T-helper 17 cell (primary cell): Measurements from ENCODE around the gene CPLANE2. TPM values are rescaled to one million over a fixed set of nuclear protein-coding genes. Genes with fewer than 3 reads are reported as not detected.
"Not testable (repeated sequence)": the region's sequence is repeated elsewhere in the genome, so short reads cannot be mapped to it uniquely, and the experiment has no call there.

Source experiments
- ATAC-seq: fragments of 150-1000 bp; cut with Tn5 transposase; 2 replicates; pipeline ENCODE4 v1.10.0; 2021; ENCODE audit warnings: mild to moderate bottlenecking, moderate library complexity
- DNase-seq, 3 donors: peaks; one replicate each; pipeline versions ENCODE4 v3.0.0 to v3.0.0-alpha.2; 2020 to 2021
- H3K9me3 ChIP-seq: one replicate; pipeline ENCODE4 v1.7.0; 2013; ENCODE audit warnings: low read length, mild to moderate bottlenecking; ENCODE audit not compliant: control insufficient read depth, poor library complexity, severe bottlenecking
- H3K27ac Mint-ChIP-seq: one replicate; pipeline ENCODE4 v1.8.0; 2022; ENCODE audit warnings: mild to moderate bottlenecking, moderate library complexity, mixed read lengths
- H3K27me3 Mint-ChIP-seq: one replicate; pipeline ENCODE4 v1.8.0; 2022; ENCODE audit warnings: mixed read lengths
- H3K36me3 Mint-ChIP-seq: one replicate; pipeline ENCODE4 v1.8.0; 2022; ENCODE audit warnings: low read depth, mixed read lengths
- H3K4me1 Mint-ChIP-seq: one replicate; pipeline ENCODE4 v1.8.0; 2022; ENCODE audit warnings: mild to moderate bottlenecking, mixed read lengths
- H3K4me3 Mint-ChIP-seq: one replicate; pipeline ENCODE4 v1.8.0; 2022; ENCODE audit warnings: mild to moderate bottlenecking, moderate library complexity, mixed read lengths
- total RNA-seq, 4 donors: library from RNA in 2 of 4; stranded (reverse) in 2 of 4; gene quantifications; one replicate each; pipeline ENCODE4 v1.2.3 and lab custom pipeline; 2022 to 2026

The CPLANE2 gene
- total RNA-seq, 2 donors from 2014 or later, result 4.3 to 6.9 TPM

- peaks cover 24% of the 10 kb centered on the region for H3K4me1 Mint-ChIP-seq
- peak overlapping the region; percentile 88 for H3K4me3 Mint-ChIP-seq
- no peaks in the 10 kb centered on the region for H3K36me3 Mint-ChIP-seq
- DNase-seq (peak; percentile 86 to 95 (median 94)), ATAC-seq (peak; percentile 98)
- no peaks in the 10 kb centered on the region for H3K27me3 Mint-ChIP-seq
- H3K27ac Mint-ChIP-seq, result peak overlapping the region; percentile 19
- H3K9me3 ChIP-seq, result no peaks in the 10 kb centered on the region
Measured at GRCh38 chr1:16217061-16217785, 19.8 kb downstream of the CPLANE2 start.

GRCh38 chr1:16215882-16216753, 20.9 kb downstream of the CPLANE2 start:
- Mint-ChIP-seq H3K27ac (peak overlapping the region; percentile 27), H3K4me3 (peak overlapping the region; percentile 88), H3K27me3 (no peaks in the 10 kb centered on the region), H3K36me3 (no peaks in the 10 kb centered on the region), H3K4me1 (peaks cover 24% of the 10 kb centered on the region)
- H3K9me3 ChIP-seq, result no peaks in the 10 kb centered on the region
- ATAC-seq, result peak; percentile 24
- DNase-seq, result peak; percentile 32 to 54 (median 44)

GRCh38 chr1:16215240-16215639, 21.7 kb downstream of the CPLANE2 start:
- DNase-seq, H3K9me3 ChIP-seq, H3K27me3 Mint-ChIP-seq, ATAC-seq, H3K4me3 Mint-ChIP-seq, H3K36me3 Mint-ChIP-seq: not testable (repeated sequence)
- Mint-ChIP-seq H3K4me1 (peaks cover 24% of the 10 kb centered on the region), H3K27ac (peak overlapping the region; percentile 27)

GRCh38 chr1:16213544-16213943, 23.4 kb downstream of the CPLANE2 start:
- H3K4me3 Mint-ChIP-seq, ATAC-seq, H3K9me3 ChIP-seq, H3K27ac Mint-ChIP-seq, DNase-seq, H3K27me3 Mint-ChIP-seq, H3K36me3 Mint-ChIP-seq: not testable (repeated sequence)
- H3K4me1 Mint-ChIP-seq, result peaks cover 22% of the 10 kb centered on the region

GRCh38 chr1:16213013-16213412, 24.0 kb downstream of the CPLANE2 start:
- Mint-ChIP-seq H3K36me3 (no peaks in the 10 kb centered on the region), H3K4me3 (no peak overlapping the region), H3K27me3 (no peaks in the 10 kb centered on the region), H3K27ac (no peak overlapping the region), H3K4me1 (peaks cover 19% of the 10 kb centered on the region)
- no peaks in the 10 kb centered on the region for H3K9me3 ChIP-seq
- no peak for ATAC-seq
- no peak for DNase-seq

- H3K27ac Mint-ChIP-seq, result peak within 1 kb of the TSS; percentile 34
- no peaks in the 10 kb centered on the region for H3K9me3 ChIP-seq
- no peak within 1 kb of the TSS for H3K4me3 Mint-ChIP-seq
- H3K4me1 Mint-ChIP-seq, result peaks cover 15% of the 10 kb centered on the region
- no peak for DNase-seq
- H3K36me3 Mint-ChIP-seq, result no peaks in the 10 kb centered on the region
- no peaks in the 10 kb centered on the region for H3K27me3 Mint-ChIP-seq
- no peak for ATAC-seq
Measured at GRCh38 chr1:16212251-16212961, 24.6 kb downstream of the CPLANE2 start, which contains the start of gene ARHGEF19. Gene ARHGEF19 (minus strand): TSS chr1:16212652. CDS start chr1:16209054, 3,598 bp downstream.

GRCh38 chr1:16211824-16212223, 25.2 kb downstream of the CPLANE2 start:
- H3K9me3 ChIP-seq, result no peaks in the 10 kb centered on the region
- peak overlapping the region; percentile 34 for H3K27ac Mint-ChIP-seq
- H3K4me3 Mint-ChIP-seq, result no peak overlapping the region
- H3K4me1 Mint-ChIP-seq, result peaks cover 11% of the 10 kb centered on the region
- ATAC-seq, result no peak
- H3K36me3 Mint-ChIP-seq, result no peaks in the 10 kb centered on the region
- no peak for DNase-seq
- H3K27me3 Mint-ChIP-seq, result no peaks in the 10 kb centered on the region

- H3K4me1 Mint-ChIP-seq, result peaks cover 7% of the 10 kb centered on the region
- peak overlapping the region; percentile 34 for H3K27ac Mint-ChIP-seq
- ATAC-seq (no peak), DNase-seq (no peak)
- no peaks in the 10 kb centered on the region for H3K36me3 Mint-ChIP-seq
- no peak overlapping the region for H3K4me3 Mint-ChIP-seq
- H3K9me3 ChIP-seq, result no peaks in the 10 kb centered on the region
- H3K27me3 Mint-ChIP-seq, result no peaks in the 10 kb centered on the region
Measured at GRCh38 chr1:16210581-16210980, 26.4 kb downstream of the CPLANE2 start.

GRCh38 chr1:16209847-16210407, 27.1 kb downstream of the CPLANE2 start:
- H3K4me1 Mint-ChIP-seq, result peaks cover 7% of the 10 kb centered on the region
- no peak overlapping the region for H3K27ac Mint-ChIP-seq
- no peak overlapping the region for H3K4me3 Mint-ChIP-seq

GRCh38 chr1:16209132-16209846, 27.7 kb downstream of the CPLANE2 start:
- Mint-ChIP-seq H3K4me3 (no peak overlapping the region), H3K27me3 (no peaks in the 10 kb centered on the region), H3K4me1 (peaks cover 10% of the 10 kb centered on the region), H3K36me3 (no peaks in the 10 kb centered on the region), H3K27ac (no peak overlapping the region)
- ATAC-seq (no peak), DNase-seq (no peak)
- no peaks in the 10 kb centered on the region for H3K9me3 ChIP-seq

More at GRCh38 chr1:16209847-16210407, 27.1 kb downstream of the CPLANE2 start:
- no peaks in the 10 kb centered on the region for H3K27me3 Mint-ChIP-seq
- ATAC-seq (no peak), DNase-seq (no peak)
- H3K9me3 ChIP-seq, result no peaks in the 10 kb centered on the region
- no peaks in the 10 kb centered on the region for H3K36me3 Mint-ChIP-seq

GRCh38 chr1:16208270-16208987, 28.6 kb downstream of the CPLANE2 start:
- peaks cover 17% of the 10 kb centered on the region for H3K4me1 Mint-ChIP-seq
- H3K36me3 Mint-ChIP-seq, result peaks cover 4% of the 10 kb centered on the region
- peak overlapping the region; percentile 7 for H3K4me3 Mint-ChIP-seq
- no peak overlapping the region for H3K27ac Mint-ChIP-seq
- no peaks in the 10 kb centered on the region for H3K9me3 ChIP-seq
- no peaks in the 10 kb centered on the region for H3K27me3 Mint-ChIP-seq
- ATAC-seq (no peak), DNase-seq (no peak)
